GM10266 (cell line): ENCODE results near the gene SLC25A21.

Experiments used
- DNase-seq: peaks from one replicate; pipeline ENCODE4 v3.0.0; 2012; ENCODE audit errors: extremely low spot score
- CTCF ChIP-seq: IDR thresholded peaks from 2 replicates; pipeline ENCODE4 v1.5.1; 2012; ENCODE audit warnings: mild to moderate bottlenecking, low read depth; ENCODE audit not compliant: control insufficient read depth, insufficient read depth; ENCODE audit errors: missing control alignments

Gene SLC25A21

DNA sequence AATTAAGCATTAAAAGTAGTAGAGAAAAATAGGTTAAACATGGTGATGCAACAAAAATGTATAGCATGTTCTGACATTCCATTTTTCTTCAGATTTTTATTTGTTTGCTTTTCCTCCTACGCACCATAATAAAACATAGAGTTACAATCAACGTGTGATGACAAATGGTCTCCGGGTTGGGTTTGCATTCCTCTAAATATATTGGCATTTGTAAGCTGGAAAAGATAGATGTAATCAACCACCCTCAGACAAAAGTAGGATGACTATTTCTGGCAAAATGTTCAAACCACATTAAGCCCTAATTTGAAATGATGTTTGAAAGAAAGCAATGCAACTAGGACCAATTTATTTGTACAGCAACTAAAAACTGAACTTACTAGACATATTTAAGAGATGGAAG lies 58.4 kb downstream of the SLC25A21 start:
- DNase-seq: no peak
- TF ChIP-seq CTCF: no peak

GRCh38 chr14:37098132-37098531 lies 74.3 kb downstream of the SLC25A21 start:
- no peak for TF ChIP-seq CTCF
- no peak for DNase-seq

DNA sequence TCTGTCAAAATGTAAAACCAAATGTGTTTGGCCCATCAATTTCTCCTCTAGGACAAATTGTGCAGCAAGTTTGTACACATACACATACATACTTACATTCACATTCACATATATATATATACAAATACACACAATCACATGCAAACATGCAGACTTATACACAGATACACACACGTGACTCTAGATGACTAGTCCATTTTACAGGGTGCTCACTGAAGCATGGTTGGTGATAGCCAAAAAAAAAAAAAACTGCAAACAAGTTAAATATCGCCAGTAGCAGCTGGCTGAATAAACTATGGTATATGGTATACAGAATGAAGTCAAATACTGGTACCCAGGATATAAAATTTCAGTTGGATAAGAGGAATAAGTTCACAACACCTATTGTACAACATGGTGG lies 77.9 kb downstream of the SLC25A21 start:
- no peak for DNase-seq
- no peak for TF ChIP-seq CTCF

DNA sequence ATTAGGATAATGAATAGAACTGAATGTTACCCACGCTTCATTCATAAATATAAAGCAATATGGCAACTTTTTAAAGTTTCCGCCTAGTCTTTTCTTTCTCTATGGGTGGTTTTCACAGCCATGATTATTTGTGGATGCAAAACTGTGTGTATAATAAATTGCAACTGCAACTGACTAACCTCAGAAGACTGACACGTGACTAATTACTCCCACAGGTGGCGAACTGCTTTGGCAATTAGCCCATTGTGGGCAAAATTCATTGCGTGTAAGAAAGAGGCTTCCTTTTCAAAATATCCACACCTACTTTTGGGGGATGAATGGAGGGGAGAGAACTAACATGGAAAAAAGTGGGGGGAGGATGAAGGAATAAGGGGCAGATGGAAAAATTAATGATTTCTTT lies 79.0 kb downstream of the SLC25A21 start:
- no peak for TF ChIP-seq CTCF

DNA sequence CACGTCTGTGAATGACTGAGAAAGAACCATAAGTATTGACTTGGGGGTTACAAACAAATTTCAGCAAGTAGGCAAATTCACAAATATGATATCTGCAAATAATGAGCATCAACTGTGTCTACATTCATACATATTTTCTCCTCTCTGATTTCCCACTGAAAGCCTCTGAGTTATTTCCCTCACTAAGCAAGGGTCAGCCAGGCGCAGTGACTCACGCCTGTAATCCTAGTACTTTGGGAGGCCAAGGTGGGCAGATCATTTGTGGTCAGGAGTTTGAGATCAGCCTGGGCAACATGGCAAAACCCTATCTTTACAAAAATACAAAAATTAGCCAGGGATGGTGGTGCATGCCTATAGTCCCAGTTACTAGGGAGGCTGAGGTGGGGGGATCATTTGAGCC lies 80.8 kb downstream of the SLC25A21 start:
- no peak for TF ChIP-seq CTCF
- no peak for DNase-seq

More for the DNA sequence above, 79.0 kb downstream of the SLC25A21 start:
- DNase-seq: no peak

DNA sequence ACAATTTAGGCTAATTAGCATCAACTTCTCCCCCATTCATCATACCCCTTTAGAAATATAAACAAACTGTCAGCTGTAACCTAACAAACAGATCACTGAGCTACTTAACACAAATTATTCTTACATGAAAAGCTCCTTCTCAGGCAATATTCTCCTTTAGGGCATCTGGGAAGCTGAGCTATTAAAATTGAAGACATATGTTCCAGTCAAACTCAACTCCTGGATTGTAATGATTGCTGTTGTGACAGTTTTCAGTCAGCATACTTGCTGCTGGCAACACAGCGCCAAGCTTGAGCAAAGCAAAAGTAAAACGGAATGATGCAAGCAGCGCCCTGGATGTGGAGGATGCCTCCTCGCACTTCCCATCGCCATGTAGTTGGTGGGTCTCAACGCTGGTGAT lies 82.4 kb downstream of the SLC25A21 start:
- no peak for TF ChIP-seq CTCF
- DNase-seq: no peak

GRCh38 chr14:37089410-37089809 lies 83.0 kb downstream of the SLC25A21 start:
- no peak for DNase-seq
- no peak for TF ChIP-seq CTCF
